IPS-20b (cell line): ENCODE measurements around the gene CTNNA2.

Experiments used
- H3K27ac ChIP-seq: one replicate; pipeline ENCODE4 v1.5.1; 2013; ENCODE audit warnings: low read length
- H3K27me3 ChIP-seq: 2 replicates; pipeline ENCODE4 v1.6.1; 2013; ENCODE audit warnings: mild to moderate bottlenecking, low read length, inconsistent platforms; ENCODE audit not compliant: insufficient read depth
- H3K36me3 ChIP-seq: 2 replicates; pipeline ENCODE4 v1.6.1; 2013; ENCODE audit warnings: low read depth, mild to moderate bottlenecking, inconsistent platforms, low read length, moderate library complexity; ENCODE audit not compliant: insufficient read depth
- H3K4me1 ChIP-seq: 2 replicates; pipeline ENCODE4 v1.6.1; 2013; ENCODE audit warnings: mild to moderate bottlenecking, control low read depth, inconsistent platforms, low read length, moderate library complexity; ENCODE audit not compliant: insufficient read depth
- H3K4me3 ChIP-seq: 2 replicates; pipeline ENCODE4 v1.5.1; 2013; ENCODE audit warnings: mild to moderate bottlenecking, low read length, inconsistent platforms
- H3K9ac ChIP-seq: 2 replicates; pipeline ENCODE4 v1.6.1; 2013; ENCODE audit warnings: low read depth, mild to moderate bottlenecking, inconsistent platforms, low read length, moderate library complexity
- H3K9me3 ChIP-seq: 2 replicates; pipeline ENCODE4 v1.6.1; 2013; ENCODE audit warnings: mild to moderate bottlenecking, low read depth, low read length, inconsistent platforms; ENCODE audit not compliant: insufficient read depth

The CTNNA2 gene

GRCh38 chr2:79966882-79967281 lies 454.0 kb downstream of the CTNNA2 start:
- H3K4me3 ChIP-seq = no peak overlapping the region
- H3K36me3 ChIP-seq = no peaks in the 10 kb centered on the region
- H3K4me1 ChIP-seq = peaks cover 18% of the 10 kb centered on the region
- H3K27ac ChIP-seq = no peak overlapping the region
- H3K9me3 ChIP-seq = no peaks in the 10 kb centered on the region
- no peak overlapping the region for H3K9ac ChIP-seq
- H3K27me3 ChIP-seq = no peaks in the 10 kb centered on the region

GRCh38 chr2:79971807-79972206 lies 459.0 kb downstream of the CTNNA2 start:
- no peak overlapping the region for H3K27ac ChIP-seq
- H3K4me1 ChIP-seq = peaks cover 45% of the 10 kb centered on the region
- no peak overlapping the region for H3K9ac ChIP-seq

DNA sequence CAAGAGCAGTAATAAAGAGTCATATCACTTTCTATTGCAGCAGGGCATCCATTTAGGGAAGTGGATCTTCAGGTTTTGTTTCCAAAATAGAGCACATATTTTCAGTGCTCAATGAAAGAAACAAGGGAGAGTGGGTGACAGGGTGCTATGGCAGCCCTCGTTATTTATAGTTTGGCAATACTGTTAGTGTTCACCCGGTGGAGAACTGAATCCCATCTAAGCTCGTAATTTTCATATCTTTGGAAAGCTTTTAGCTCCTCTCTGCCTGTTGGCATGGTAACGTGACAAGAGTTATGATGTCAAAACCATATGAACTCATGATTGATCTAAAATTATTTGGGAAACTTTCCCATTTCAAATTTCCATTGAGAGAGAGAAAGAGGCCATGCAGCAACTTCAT lies 459.8 kb downstream of the CTNNA2 start:
- no peak overlapping the region for H3K9ac ChIP-seq

More at GRCh38 chr2:79971807-79972206, 459.0 kb downstream of the CTNNA2 start:
- Histone ChIP-seq H3K36me3 (no peaks in the 10 kb centered on the region), H3K27me3 (no peaks in the 10 kb centered on the region), H3K9me3 (no peaks in the 10 kb centered on the region), H3K4me3 (peak overlapping the region; percentile 18; the same call in 1 of the 2 replicates)

DNA sequence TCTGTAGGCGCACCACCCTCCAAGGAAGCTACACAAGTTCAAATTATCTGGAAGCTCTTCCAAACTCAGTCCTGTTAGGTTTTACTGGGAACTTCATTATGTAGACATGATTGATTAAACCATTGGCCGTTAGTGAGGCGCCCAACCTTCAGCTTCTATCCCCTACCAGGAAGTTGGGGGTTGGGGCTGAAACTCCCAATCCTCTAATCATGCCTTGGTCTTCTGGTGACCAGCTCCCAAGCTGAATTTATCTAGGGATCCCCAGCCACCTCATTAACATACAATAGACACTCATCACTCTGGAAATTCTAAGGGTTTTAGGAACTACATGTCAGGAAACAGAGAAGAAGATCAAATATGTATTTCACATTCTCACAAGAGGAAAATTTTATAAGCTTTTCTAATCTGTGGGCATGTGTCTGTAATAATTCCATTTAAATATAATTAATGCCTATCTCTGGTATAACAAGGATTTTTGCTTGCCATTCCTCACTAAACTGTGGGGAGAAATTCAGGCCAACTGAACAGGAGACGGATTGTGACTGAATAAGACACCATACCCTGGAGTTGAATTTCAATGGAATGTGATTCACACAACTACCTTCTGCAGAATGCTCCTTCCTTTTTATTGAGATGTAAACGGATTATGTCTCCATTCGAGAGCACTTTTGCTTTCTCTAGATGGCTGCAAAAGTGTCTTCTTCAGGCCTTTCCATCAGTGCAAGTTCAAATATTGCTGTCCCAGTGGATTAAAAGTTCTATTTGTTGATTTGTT lies 463.1 kb downstream of the CTNNA2 start:
- Histone ChIP-seq H3K36me3 (no peaks in the 10 kb centered on the region), H3K9ac (no peak overlapping the region; the same call in 1 of the 2 replicates), H3K27me3 (no peaks in the 10 kb centered on the region), H3K27ac (peak overlapping the region; percentile 31), H3K4me1 (peaks cover 46% of the 10 kb centered on the region), H3K4me3 (peak overlapping the region; percentile 17; the same call in 1 of the 2 replicates), H3K9me3 (no peaks in the 10 kb centered on the region)

More for the DNA sequence above, 459.8 kb downstream of the CTNNA2 start:
- Histone ChIP-seq H3K36me3 (no peaks in the 10 kb centered on the region), H3K4me3 (no peak overlapping the region), H3K9me3 (no peaks in the 10 kb centered on the region), H3K27ac (no peak overlapping the region), H3K27me3 (no peaks in the 10 kb centered on the region), H3K4me1 (peaks cover 54% of the 10 kb centered on the region)

GRCh38 chr2:79977792-79978191 lies 464.9 kb downstream of the CTNNA2 start:
- H3K9ac ChIP-seq = no peak overlapping the region; the same call in 1 of the 2 replicates
- no peaks in the 10 kb centered on the region for H3K9me3 ChIP-seq
- no peak overlapping the region for H3K4me3 ChIP-seq
- no peak overlapping the region for H3K27ac ChIP-seq
- peaks cover 36% of the 10 kb centered on the region for H3K4me1 ChIP-seq
- no peaks in the 10 kb centered on the region for H3K36me3 ChIP-seq
- no peaks in the 10 kb centered on the region for H3K27me3 ChIP-seq

DNA sequence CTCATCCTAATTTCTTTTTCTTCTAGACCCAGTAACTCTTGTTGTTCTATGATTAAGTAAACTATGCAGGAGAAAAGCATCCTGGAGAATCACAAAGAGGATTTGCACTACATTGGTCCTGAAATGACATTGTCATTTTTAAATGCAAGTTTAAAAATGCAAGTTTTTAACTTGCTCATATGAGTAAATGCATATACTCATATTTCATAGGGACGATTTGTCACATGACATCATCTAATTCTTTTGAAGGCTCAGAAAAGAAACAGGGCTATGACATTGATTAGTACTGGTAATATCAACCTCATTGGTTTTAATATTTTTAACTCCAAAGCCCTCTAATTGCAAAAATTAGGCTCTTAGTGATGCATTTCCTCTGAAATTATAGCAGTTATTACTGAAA lies 467.3 kb downstream of the CTNNA2 start:
- peaks cover 33% of the 10 kb centered on the region for H3K4me1 ChIP-seq
- H3K27me3 ChIP-seq = no peaks in the 10 kb centered on the region

DNA sequence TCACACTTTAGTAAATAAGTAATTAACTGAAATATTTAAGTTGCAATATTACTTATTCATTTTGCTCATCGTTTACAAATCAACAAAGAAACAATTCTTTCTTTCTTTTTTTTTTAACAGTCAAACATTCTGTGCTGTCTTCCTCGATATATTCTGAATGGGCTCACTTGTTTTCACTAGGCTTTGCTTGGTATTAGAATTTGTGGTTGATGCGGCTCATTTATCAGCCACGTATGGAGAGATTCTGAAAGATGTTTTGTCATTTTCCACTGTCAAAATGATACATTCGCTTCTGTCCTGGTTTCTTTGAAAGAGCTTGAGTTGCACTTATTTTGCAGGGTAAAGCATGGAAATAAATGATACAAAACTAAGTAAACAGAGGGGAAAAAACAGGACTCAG lies 468.0 kb downstream of the CTNNA2 start:
- H3K9me3 ChIP-seq = no peaks in the 10 kb centered on the region
- H3K4me1 ChIP-seq = peaks cover 27% of the 10 kb centered on the region
- H3K27ac ChIP-seq = no peak overlapping the region
- H3K27me3 ChIP-seq = no peaks in the 10 kb centered on the region
- H3K4me3 ChIP-seq = no peak overlapping the region
- H3K36me3 ChIP-seq = no peaks in the 10 kb centered on the region
- H3K9ac ChIP-seq = no peak overlapping the region

More for the DNA sequence above, 467.3 kb downstream of the CTNNA2 start:
- Histone ChIP-seq H3K4me3 (no peak overlapping the region), H3K27ac (no peak overlapping the region), H3K9ac (no peak overlapping the region), H3K9me3 (no peaks in the 10 kb centered on the region), H3K36me3 (no peaks in the 10 kb centered on the region)

DNA sequence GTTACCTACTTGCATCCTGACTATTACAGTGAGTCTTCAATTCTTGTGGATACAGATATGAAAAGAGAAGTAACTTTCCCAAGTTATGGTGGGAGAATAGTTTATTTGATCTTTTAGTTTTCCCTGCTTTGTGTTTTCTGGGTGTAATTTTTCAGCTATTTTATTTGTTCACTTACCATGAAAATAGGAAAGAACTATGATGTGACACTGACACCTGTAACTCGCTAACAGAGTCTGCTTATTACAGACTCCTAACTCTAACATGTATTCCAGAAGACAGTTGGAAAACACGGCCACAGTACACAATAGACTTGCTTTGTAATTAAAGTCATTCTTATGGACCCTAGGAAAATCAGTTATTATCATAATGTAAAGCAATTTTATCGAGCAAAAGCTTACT lies 468.5 kb downstream of the CTNNA2 start:
- Histone ChIP-seq H3K9me3 (no peaks in the 10 kb centered on the region), H3K36me3 (no peaks in the 10 kb centered on the region), H3K9ac (no peak overlapping the region), H3K27ac (no peak overlapping the region), H3K4me1 (peaks cover 22% of the 10 kb centered on the region), H3K27me3 (no peaks in the 10 kb centered on the region), H3K4me3 (no peak overlapping the region)

DNA sequence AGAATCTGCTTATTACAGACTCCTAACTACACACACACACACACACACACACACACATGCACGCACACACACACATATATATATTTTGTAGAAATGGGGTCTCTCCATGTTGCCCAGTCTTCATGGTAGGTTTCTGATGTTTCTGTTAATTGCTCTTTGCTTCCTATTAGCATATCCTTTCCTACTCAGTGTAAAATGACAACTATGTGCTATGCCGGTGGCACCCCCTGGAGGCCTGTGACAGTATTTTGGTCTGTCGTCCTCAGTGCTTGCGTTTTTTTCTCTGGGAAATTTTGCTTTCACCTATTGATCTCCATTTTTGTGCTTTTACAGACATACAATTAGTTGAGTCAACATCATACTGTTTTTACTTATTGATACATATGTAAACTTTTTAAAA lies 469.6 kb downstream of the CTNNA2 start:
- Histone ChIP-seq H3K36me3 (no peaks in the 10 kb centered on the region), H3K4me3 (no peak overlapping the region), H3K9ac (no peak overlapping the region), H3K27ac (no peak overlapping the region), H3K9me3 (no peaks in the 10 kb centered on the region), H3K27me3 (no peaks in the 10 kb centered on the region), H3K4me1 (peaks cover 11% of the 10 kb centered on the region)

DNA sequence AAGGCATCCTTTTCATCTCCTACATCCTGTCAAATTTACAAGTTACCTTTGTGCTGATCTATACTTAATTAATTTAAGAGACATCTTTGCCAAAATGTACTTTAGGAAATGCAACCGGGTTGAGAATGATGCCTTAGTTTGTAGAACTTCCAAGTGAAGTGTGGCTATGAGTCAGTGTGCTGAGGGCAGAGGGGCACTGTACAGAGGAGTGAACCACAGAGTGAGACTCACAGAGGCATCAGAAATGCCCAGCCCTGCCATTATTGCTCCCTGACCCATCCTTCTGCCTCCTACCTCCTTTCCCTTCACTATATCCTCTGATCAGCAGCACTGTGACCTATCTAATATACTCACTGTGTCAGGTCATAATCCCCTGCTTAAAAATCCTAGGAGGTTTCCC lies 471.6 kb downstream of the CTNNA2 start:
- Histone ChIP-seq H3K36me3 (no peaks in the 10 kb centered on the region), H3K9ac (no peak overlapping the region), H3K27ac (no peak overlapping the region), H3K27me3 (no peaks in the 10 kb centered on the region), H3K9me3 (no peaks in the 10 kb centered on the region), H3K4me3 (no peak overlapping the region), H3K4me1 (peaks cover 6% of the 10 kb centered on the region; the same call in 1 of the 2 replicates)

DNA sequence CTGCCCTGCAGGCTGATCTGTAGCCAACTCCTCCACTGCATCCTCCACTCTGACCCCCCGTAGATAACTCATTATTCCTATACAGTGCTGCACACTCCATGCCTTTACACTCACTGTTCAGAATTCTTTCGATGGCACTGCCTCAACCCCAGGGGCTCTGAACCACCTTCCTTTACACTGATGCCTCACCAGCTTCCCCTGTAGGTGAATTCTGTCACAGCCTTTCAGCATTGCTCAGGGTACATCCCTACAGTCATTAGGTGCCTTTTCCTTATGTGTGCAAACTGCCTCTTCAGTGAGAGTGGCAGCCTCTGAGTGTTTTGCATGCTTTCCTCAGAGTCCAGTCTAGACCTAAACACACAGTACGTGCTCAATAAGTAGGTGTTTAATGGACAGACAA lies 472.3 kb downstream of the CTNNA2 start:
- H3K9me3 ChIP-seq = no peaks in the 10 kb centered on the region
- H3K27ac ChIP-seq = no peak overlapping the region
- no peaks in the 10 kb centered on the region for H3K36me3 ChIP-seq
- H3K4me1 ChIP-seq = peaks cover 6% of the 10 kb centered on the region; the same call in 1 of the 2 replicates
- H3K9ac ChIP-seq = no peak overlapping the region
- no peak overlapping the region for H3K4me3 ChIP-seq
- no peaks in the 10 kb centered on the region for H3K27me3 ChIP-seq

- no peaks in the 10 kb centered on the region for H3K27me3 ChIP-seq
- peaks cover 6% of the 10 kb centered on the region; the same call in 1 of the 2 replicates for H3K4me1 ChIP-seq
- H3K4me3 ChIP-seq = no peak overlapping the region
- H3K27ac ChIP-seq = no peak overlapping the region
- H3K36me3 ChIP-seq = no peaks in the 10 kb centered on the region
- H3K9ac ChIP-seq = no peak overlapping the region
- no peaks in the 10 kb centered on the region for H3K9me3 ChIP-seq
These were observed 472.7 kb downstream of the CTNNA2 start for GRCh38 chr2:79985571-79985970.
